ENCODE results near the gene TMEM245. TPM values are rescaled to one million over a fixed set of nuclear protein-coding genes. Genes with fewer than 3 reads are reported as not detected.

Gene TMEM245
- total RNA-seq, 1 donor from 2014 or later, result 85.3 TPM

GRCh38 chr9:108997112-108997511, 122.6 kb downstream of the TMEM245 start:
- no peak overlapping the region for H3K4me3 ChIP-seq
- no peaks in the 10 kb centered on the region for H4K20me1 ChIP-seq (ENCODE audit: low read depth)
- no peak for TF ChIP-seq CTCF (IDR thresholded peaks at IDR 0.05)
- TF ChIP-seq EZH2 (IDR thresholded peaks at IDR 0.05), result no peak
- TF ChIP-seq EZH2phosphoT487 (IDR thresholded peaks at IDR 0.05), result no peak
- peaks cover 81% of the 10 kb centered on the region for H3K79me2 ChIP-seq (ENCODE audit: low read depth)
- H3K36me3 Mint-ChIP-seq, result peaks cover 39% of the 10 kb centered on the region
- no peak overlapping the region for H3K4me2 ChIP-seq
- no peak overlapping the region for H3K9ac ChIP-seq
- H3K9me3 ChIP-seq (ENCODE audit: low read depth), result no peaks in the 10 kb centered on the region
- no peaks in the 10 kb centered on the region for H3K27me3 ChIP-seq
- no peaks in the 10 kb centered on the region for H3K27me3 Mint-ChIP-seq (ENCODE audit: insufficient read depth, low read depth)
- no peak for DNase-seq (ENCODE audit: low spot score)
- H3F3A ChIP-seq (ENCODE audit: low read depth), result no peaks in the 10 kb centered on the region
- peaks cover 6% of the 10 kb centered on the region for H3K4me1 ChIP-seq
- H3K27ac ChIP-seq, result no peak overlapping the region
- H3K36me3 ChIP-seq, result no peaks in the 10 kb centered on the region
- no peak overlapping the region for H3K27ac Mint-ChIP-seq
- no peak overlapping the region for H3K4me3 Mint-ChIP-seq
- H3K4me1 Mint-ChIP-seq, result no peaks in the 10 kb centered on the region
- H3K9me3 Mint-ChIP-seq, result peaks cover 1% of the 10 kb centered on the region
- no peak overlapping the region for H2AFZ ChIP-seq (replicated peaks)

GRCh38 chr9:108996643-108997042, 123.1 kb downstream of the TMEM245 start:
- Histone ChIP-seq H3F3A (ENCODE audit: low read depth) (no peaks in the 10 kb centered on the region), H3K27me3 (no peaks in the 10 kb centered on the region), H3K4me3 (no peak overlapping the region), H3K9ac (no peak overlapping the region), H3K27ac (no peak overlapping the region), H3K79me2 (ENCODE audit: low read depth) (peaks cover 76% of the 10 kb centered on the region), H3K36me3 (no peaks in the 10 kb centered on the region), H3K4me1 (peaks cover 6% of the 10 kb centered on the region), H4K20me1 (ENCODE audit: low read depth) (no peaks in the 10 kb centered on the region), H3K4me2 (no peak overlapping the region), H3K9me3 (ENCODE audit: low read depth) (no peaks in the 10 kb centered on the region), H2AFZ (replicated peaks) (no peak overlapping the region)
- H3K27me3 Mint-ChIP-seq (ENCODE audit: insufficient read depth, low read depth), result no peaks in the 10 kb centered on the region
- H3K36me3 Mint-ChIP-seq, result peaks cover 42% of the 10 kb centered on the region
- H3K4me3 Mint-ChIP-seq, result no peak overlapping the region
- H3K27ac Mint-ChIP-seq, result no peak overlapping the region
- no peaks in the 10 kb centered on the region for H3K9me3 Mint-ChIP-seq
- no peak for DNase-seq (ENCODE audit: low spot score)
- no peak for TF ChIP-seq CTCF (IDR thresholded peaks at IDR 0.05)
- no peak for TF ChIP-seq EZH2 (IDR thresholded peaks at IDR 0.05)
- no peak for TF ChIP-seq EZH2phosphoT487 (IDR thresholded peaks at IDR 0.05)
- H3K4me1 Mint-ChIP-seq, result no peaks in the 10 kb centered on the region

GRCh38 chr9:108994695-108995094, 125.1 kb downstream of the TMEM245 start:
- Histone ChIP-seq H3K4me2 (no peak overlapping the region), H3K9ac (no peak overlapping the region), H3K36me3 (peaks cover 9% of the 10 kb centered on the region), H2AFZ (replicated peaks) (no peak overlapping the region), H3K4me3 (no peak overlapping the region), H3K4me1 (peaks cover 6% of the 10 kb centered on the region), H3K27me3 (no peaks in the 10 kb centered on the region), H4K20me1 (ENCODE audit: low read depth) (no peaks in the 10 kb centered on the region), H3K27ac (no peak overlapping the region), H3K79me2 (ENCODE audit: low read depth) (peaks cover 60% of the 10 kb centered on the region), H3K9me3 (ENCODE audit: low read depth) (no peaks in the 10 kb centered on the region), H3F3A (ENCODE audit: low read depth) (no peaks in the 10 kb centered on the region)
- H3K4me1 Mint-ChIP-seq, result no peaks in the 10 kb centered on the region
- TF ChIP-seq EZH2 (IDR thresholded peaks at IDR 0.05), result no peak
- no peak for TF ChIP-seq CTCF (IDR thresholded peaks at IDR 0.05)
- TF ChIP-seq EZH2phosphoT487 (IDR thresholded peaks at IDR 0.05), result no peak
- H3K9me3 Mint-ChIP-seq, result no peaks in the 10 kb centered on the region
- peaks cover 41% of the 10 kb centered on the region for H3K36me3 Mint-ChIP-seq
- DNase-seq (ENCODE audit: low spot score), result no peak
- no peaks in the 10 kb centered on the region for H3K27me3 Mint-ChIP-seq (ENCODE audit: insufficient read depth, low read depth)
- H3K27ac Mint-ChIP-seq, result no peak overlapping the region
- no peak overlapping the region for H3K4me3 Mint-ChIP-seq
